Esophagus squamous epithelium (tissue), 4 donors: ENCODE data around the gene ZNF575.

ENCODE experiments used
- CTCF ChIP-seq, 6 experiments: fragments of 450-650 bp in 4 of 6; fragments of 200-600 bp in 2 of 6; sonication (generic) in 2 of 6; IDR thresholded peaks; one replicate each; pipeline ENCODE4 v1.5.1; 2016 to 2019; ENCODE audit warnings: antibody characterized with exemption in 6 of 6, mild to moderate bottlenecking in 4 of 6, moderate library complexity in 4 of 6
- POLR2A ChIP-seq, 4 donors: fragments of 450-650 bp; IDR thresholded peaks; one replicate each; pipeline ENCODE4 v1.6.1; 2017; ENCODE audit warnings: antibody characterized with exemption in 4 of 4, mild to moderate bottlenecking in 4 of 4, moderate library complexity in 3 of 4

GRCh38 chr19:43532962-43533545 is at the start of gene ZNF575:
- TF ChIP-seq CTCF (IDR thresholded peaks at IDR 0.05) (no peak), POLR2A (IDR thresholded peaks at IDR 0.05) (peak in 1 of 4 donors; percentile 37)
